GM23338 (cell line): ENCODE data around the gene ALDH1A2. TPM values are rescaled to one million over a fixed set of nuclear protein-coding genes. Genes with fewer than 3 reads are reported as not detected.

Experiments used
- ATAC-seq: fragments of 200-7000 bp; cut with Tn5 transposase; 3 replicates; pipeline ENCODE4 v1.9.1; 2020
- DNase-seq: peaks from one replicate; pipeline ENCODE4 v3.0.0-alpha.2; 2015; ENCODE audit warnings: low spot score
- H2AFZ ChIP-seq: fragments of 200-600 bp; sonication (generic); 2 replicates; pipeline ENCODE4 v1.8.0; 2016; ENCODE audit warnings: antibody characterized with exemption, mild to moderate bottlenecking, moderate library complexity
- H3F3A ChIP-seq: fragments of 200-600 bp; sonication (generic); replicated peaks from 2 replicates; pipeline ENCODE4 v1.8.0; 2017; ENCODE audit warnings: antibody characterized with exemption, mixed run types, low read depth
- H3K27ac ChIP-seq: fragments of 200-600 bp; sonication (generic); 2 replicates; pipeline ENCODE4 v1.6.1; 2016; ENCODE audit warnings: low read depth
- H3K27me3 ChIP-seq: fragments of 200-600 bp; sonication (generic); 2 replicates; pipeline ENCODE4 v1.8.0; 2016; ENCODE audit warnings: mild to moderate bottlenecking, mixed run types, moderate library complexity; ENCODE audit not compliant: insufficient read depth
- H3K36me3 ChIP-seq: fragments of 200-600 bp; sonication (generic); 2 replicates; pipeline ENCODE4 v1.8.0; 2016; ENCODE audit warnings: mild to moderate bottlenecking; ENCODE audit not compliant: insufficient read depth
- H3K4me1 ChIP-seq: fragments of 200-600 bp; sonication (generic); 2 replicates; pipeline ENCODE4 v1.8.0; 2016; ENCODE audit warnings: mild to moderate bottlenecking, moderate library complexity; ENCODE audit not compliant: insufficient read depth
- H3K4me2 ChIP-seq: fragments of 200-600 bp; sonication (generic); 2 replicates; pipeline ENCODE4 v1.7.1; 2017; ENCODE audit warnings: mixed run types
- H3K4me3 ChIP-seq: fragments of 200-600 bp; sonication (generic); 2 replicates; pipeline ENCODE4 v1.6.1; 2016; ENCODE audit warnings: mixed run types
- H3K79me2 ChIP-seq: fragments of 200-600 bp; sonication (generic); replicated peaks from 2 replicates; pipeline ENCODE4 v1.8.0; 2017; ENCODE audit warnings: mild to moderate bottlenecking; ENCODE audit not compliant: insufficient read depth
- H3K9me2 ChIP-seq: fragments of 200-600 bp; sonication (generic); 2 replicates; pipeline ENCODE4 v1.8.0; 2017; ENCODE audit not compliant: insufficient read depth
- H4K20me1 ChIP-seq: fragments of 200-600 bp; sonication (generic); replicated peaks from 2 replicates; pipeline ENCODE4 v1.8.0; 2017; ENCODE audit warnings: mild to moderate bottlenecking; ENCODE audit not compliant: insufficient read depth
- H3K27ac Mint-ChIP-seq: 2 replicates; pipeline ENCODE4 v1.8.0; 2020; ENCODE audit warnings: inconsistent platforms, mild to moderate bottlenecking, moderate library complexity, mixed read lengths
- H3K27me3 Mint-ChIP-seq: 3 replicates; pipeline ENCODE4 v1.8.0; 2022; ENCODE audit warnings: low read depth, mild to moderate bottlenecking, moderate library complexity, mixed read lengths, inconsistent platforms; ENCODE audit not compliant: insufficient read depth, poor library complexity
- H3K36me3 Mint-ChIP-seq: 3 replicates; pipeline ENCODE4 v1.8.0; 2021; ENCODE audit warnings: low read depth, mild to moderate bottlenecking, inconsistent platforms, moderate library complexity, mixed read lengths
- H3K4me1 Mint-ChIP-seq: 3 replicates; pipeline ENCODE4 v1.8.0; 2020; ENCODE audit warnings: mild to moderate bottlenecking, inconsistent platforms, mixed read lengths
- H3K4me3 Mint-ChIP-seq: 3 replicates; pipeline ENCODE4 v1.8.0; 2021; ENCODE audit warnings: moderate library complexity, mild to moderate bottlenecking, inconsistent platforms, mixed read lengths
- H3K9me3 Mint-ChIP-seq: 3 replicates; pipeline ENCODE4 v1.8.0; 2020; ENCODE audit warnings: moderate library complexity, mild to moderate bottlenecking, inconsistent platforms, mixed read lengths
- EZH2phosphoT487 ChIP-seq: fragments of 200-600 bp; sonication (generic); IDR thresholded peaks from one replicate; pipeline ENCODE4 v1.8.1; 2018; ENCODE audit warnings: antibody characterized with exemption; ENCODE audit not compliant: unreplicated experiment
- JUNB ChIP-seq: IDR thresholded peaks from one replicate; pipeline ENCODE4 v1.6.1; 2016; ENCODE audit warnings: antibody characterized with exemption; ENCODE audit not compliant: unreplicated experiment
- POLR2AphosphoS5 ChIP-seq: IDR thresholded peaks from 2 replicates; pipeline ENCODE4 v1.6.1; 2016; ENCODE audit warnings: antibody characterized with exemption, low read depth
- ZNF114 ChIP-seq: fragments of 250-450 bp; sonication (Bioruptor Pico); IDR thresholded peaks from 2 replicates; pipeline ENCODE4 v1.5.0; 2020; ENCODE audit warnings: mild to moderate bottlenecking, moderate library complexity
- ZNF331 ChIP-seq: fragments of 250-450 bp; sonication (Bioruptor Pico); IDR thresholded peaks from 2 replicates; pipeline ENCODE4 v1.5.0; 2020; ENCODE audit warnings: low read depth, mild to moderate bottlenecking, moderate library complexity
- polyA plus RNA-seq: library from polyadenylated mRNA; unstranded; fragments of >200 nt; fragmentation: Nextera tagmentation; extraction: Ambion mirVana; gene quantifications from 2 replicates; pipeline ENCODE4 v1.2.1, GENCODE V29; 2016
- total RNA-seq: library from RNA; depleted of rRNA; stranded (reverse); fragments of >200 nt; shearing (Covaris generic); gene quantifications from 2 replicates; pipeline ENCODE4 v1.2.3, GENCODE V29; 2014
- TF ChIP-seq, protein P1 (sequence below), 2 experiments: fragments of 200-600 bp in 1 of 2; sonication (generic) in 1 of 2; conservative IDR thresholded peaks; 2 replicates each; pipeline versions ENCODE4 v1.5.1 to v1.6.1; 2016 to 2017; ENCODE audit warnings: antibody characterized with exemption in 2 of 2, low read depth in 2 of 2, mild to moderate bottlenecking in 2 of 2, moderate library complexity in 1 of 2
- TF ChIP-seq, protein P2 (sequence below): fragments of 250-450 bp; sonication (Bioruptor Pico); IDR thresholded peaks from 2 replicates; pipeline ENCODE4 v1.5.0; 2020; ENCODE audit warnings: mild to moderate bottlenecking, moderate library complexity
- TF ChIP-seq, protein P3 (sequence below): IDR thresholded peaks from one replicate; pipeline ENCODE4 v1.6.1; 2018; ENCODE audit warnings: antibody characterized with exemption; ENCODE audit not compliant: unreplicated experiment

Gene ALDH1A2
- total and polyA plus RNA-seq, 2 experiments from 2014 or later, result 0.80 TPM; not detected in 1

DNA sequence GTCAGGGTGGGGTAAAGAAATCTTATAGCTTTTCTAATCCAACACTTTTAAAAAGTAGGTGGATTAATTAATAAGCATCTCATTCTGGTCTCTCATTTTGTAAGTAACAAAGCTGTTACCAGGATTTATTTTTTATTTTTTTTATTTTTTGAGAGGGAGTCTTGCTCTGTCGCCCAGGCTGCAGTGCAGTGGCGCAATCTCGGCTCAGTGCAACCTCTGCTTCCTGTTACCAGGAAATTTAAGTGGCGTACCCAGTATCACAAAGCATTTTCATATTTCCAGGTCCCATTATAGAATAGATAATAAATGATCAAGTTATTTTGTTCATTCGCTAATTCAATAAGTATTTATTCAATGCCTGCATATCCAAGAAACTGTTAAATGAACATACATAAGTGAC, 13.2 kb downstream of the ALDH1A2 start:
- Mint-ChIP-seq H3K4me1 (peaks cover 24% of the 10 kb centered on the region), H3K9me3 (no peaks in the 10 kb centered on the region), H3K4me3 (no peak overlapping the region), H3K36me3 (no peaks in the 10 kb centered on the region), H3K27me3 (peaks cover 2% of the 10 kb centered on the region), H3K27ac (no peak overlapping the region)
- no peaks in the 10 kb centered on the region for H3K79me2 ChIP-seq
- peaks cover 21% of the 10 kb centered on the region for H3K4me1 ChIP-seq
- H3K4me2 ChIP-seq, result no peak overlapping the region
- peaks cover 61% of the 10 kb centered on the region for H3K27me3 ChIP-seq
- no peaks in the 10 kb centered on the region for H4K20me1 ChIP-seq
- no peaks in the 10 kb centered on the region for H3K36me3 ChIP-seq
- H3K27ac ChIP-seq, result no peak overlapping the region
- no peak for DNase-seq
- H3K9me2 ChIP-seq, result no peaks in the 10 kb centered on the region
- ATAC-seq, result no peak
- H3K4me3 ChIP-seq, result no peak overlapping the region
- no peaks in the 10 kb centered on the region for H3F3A ChIP-seq
- H2AFZ ChIP-seq, result no peak overlapping the region
- TF ChIP-seq POLR2AphosphoS5, result no peak
- no peak for TF ChIP-seq JUNB
- no peak for TF ChIP-seq EZH2phosphoT487
- no peak for TF ChIP-seq ZNF114 (CRISPR knock-in tag)
- no peak for TF ChIP-seq ZNF331 (CRISPR knock-in tag)
- TF ChIP-seq, protein P1, sequence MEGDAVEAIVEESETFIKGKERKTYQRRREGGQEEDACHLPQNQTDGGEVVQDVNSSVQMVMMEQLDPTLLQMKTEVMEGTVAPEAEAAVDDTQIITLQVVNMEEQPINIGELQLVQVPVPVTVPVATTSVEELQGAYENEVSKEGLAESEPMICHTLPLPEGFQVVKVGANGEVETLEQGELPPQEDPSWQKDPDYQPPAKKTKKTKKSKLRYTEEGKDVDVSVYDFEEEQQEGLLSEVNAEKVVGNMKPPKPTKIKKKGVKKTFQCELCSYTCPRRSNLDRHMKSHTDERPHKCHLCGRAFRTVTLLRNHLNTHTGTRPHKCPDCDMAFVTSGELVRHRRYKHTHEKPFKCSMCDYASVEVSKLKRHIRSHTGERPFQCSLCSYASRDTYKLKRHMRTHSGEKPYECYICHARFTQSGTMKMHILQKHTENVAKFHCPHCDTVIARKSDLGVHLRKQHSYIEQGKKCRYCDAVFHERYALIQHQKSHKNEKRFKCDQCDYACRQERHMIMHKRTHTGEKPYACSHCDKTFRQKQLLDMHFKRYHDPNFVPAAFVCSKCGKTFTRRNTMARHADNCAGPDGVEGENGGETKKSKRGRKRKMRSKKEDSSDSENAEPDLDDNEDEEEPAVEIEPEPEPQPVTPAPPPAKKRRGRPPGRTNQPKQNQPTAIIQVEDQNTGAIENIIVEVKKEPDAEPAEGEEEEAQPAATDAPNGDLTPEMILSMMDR (conservative IDR thresholded peaks at IDR 0.05; ENCODE audit: low read depth in 2 of 2), result no peak

DNA sequence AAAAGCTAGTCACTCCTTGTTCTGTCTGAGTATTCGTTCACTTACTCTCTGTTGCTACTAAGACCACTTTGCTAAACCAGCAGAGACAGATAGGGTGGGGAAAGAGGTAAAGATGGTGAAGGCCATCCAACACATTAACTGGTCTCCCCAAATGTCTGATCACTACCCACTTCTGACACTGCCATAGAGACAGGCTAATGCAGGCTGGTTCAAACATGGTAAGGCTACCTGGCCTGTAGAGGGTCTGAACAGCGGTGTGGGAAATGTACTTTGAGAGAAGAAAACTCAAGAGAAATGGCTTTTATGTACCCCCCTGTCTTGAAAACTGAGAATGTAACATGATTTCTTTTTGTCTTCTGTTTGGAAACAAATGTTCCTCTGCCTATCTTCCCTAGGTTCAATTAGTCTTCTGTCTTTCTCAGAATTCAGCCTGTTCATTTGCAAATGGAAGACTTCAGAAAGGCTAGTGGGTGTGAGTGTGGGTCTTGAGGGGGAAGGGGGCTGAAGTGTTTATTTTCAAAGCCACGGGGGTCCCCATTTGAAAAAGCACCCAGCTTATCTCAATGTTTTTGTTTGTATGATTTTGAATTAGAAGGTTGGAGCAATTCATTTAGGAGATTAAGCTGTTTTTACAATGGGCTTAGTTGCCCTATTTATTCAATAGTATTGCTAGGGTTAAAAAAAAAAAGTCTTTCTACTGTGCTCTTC, 15.8 kb downstream of the ALDH1A2 start:
- Histone ChIP-seq H3K79me2 (no peaks in the 10 kb centered on the region), H3K36me3 (no peaks in the 10 kb centered on the region), H3K27ac (no peak overlapping the region), H3K4me1 (peaks cover 21% of the 10 kb centered on the region), H2AFZ (no peak overlapping the region), H3K9me2 (no peaks in the 10 kb centered on the region; the same call in 1 of the 2 replicates), H3K4me2 (peak overlapping the region; percentile 69), H3K27me3 (peaks cover 48% of the 10 kb centered on the region), H3F3A (no peaks in the 10 kb centered on the region), H4K20me1 (no peaks in the 10 kb centered on the region), H3K4me3 (peak overlapping the region; percentile 27; the same call in 1 of the 2 replicates)
- no peaks in the 10 kb centered on the region for H3K9me3 Mint-ChIP-seq
- peaks cover 24% of the 10 kb centered on the region for H3K4me1 Mint-ChIP-seq
- no peaks in the 10 kb centered on the region for H3K36me3 Mint-ChIP-seq
- peak; percentile 83 for ATAC-seq
- H3K27ac Mint-ChIP-seq, result no peak overlapping the region
- DNase-seq, result peak; percentile 21
- peak overlapping the region; percentile 23; the same call in 2 of the 3 replicates for H3K4me3 Mint-ChIP-seq
- H3K27me3 Mint-ChIP-seq, result peaks cover 2% of the 10 kb centered on the region
- TF ChIP-seq, protein P2, sequence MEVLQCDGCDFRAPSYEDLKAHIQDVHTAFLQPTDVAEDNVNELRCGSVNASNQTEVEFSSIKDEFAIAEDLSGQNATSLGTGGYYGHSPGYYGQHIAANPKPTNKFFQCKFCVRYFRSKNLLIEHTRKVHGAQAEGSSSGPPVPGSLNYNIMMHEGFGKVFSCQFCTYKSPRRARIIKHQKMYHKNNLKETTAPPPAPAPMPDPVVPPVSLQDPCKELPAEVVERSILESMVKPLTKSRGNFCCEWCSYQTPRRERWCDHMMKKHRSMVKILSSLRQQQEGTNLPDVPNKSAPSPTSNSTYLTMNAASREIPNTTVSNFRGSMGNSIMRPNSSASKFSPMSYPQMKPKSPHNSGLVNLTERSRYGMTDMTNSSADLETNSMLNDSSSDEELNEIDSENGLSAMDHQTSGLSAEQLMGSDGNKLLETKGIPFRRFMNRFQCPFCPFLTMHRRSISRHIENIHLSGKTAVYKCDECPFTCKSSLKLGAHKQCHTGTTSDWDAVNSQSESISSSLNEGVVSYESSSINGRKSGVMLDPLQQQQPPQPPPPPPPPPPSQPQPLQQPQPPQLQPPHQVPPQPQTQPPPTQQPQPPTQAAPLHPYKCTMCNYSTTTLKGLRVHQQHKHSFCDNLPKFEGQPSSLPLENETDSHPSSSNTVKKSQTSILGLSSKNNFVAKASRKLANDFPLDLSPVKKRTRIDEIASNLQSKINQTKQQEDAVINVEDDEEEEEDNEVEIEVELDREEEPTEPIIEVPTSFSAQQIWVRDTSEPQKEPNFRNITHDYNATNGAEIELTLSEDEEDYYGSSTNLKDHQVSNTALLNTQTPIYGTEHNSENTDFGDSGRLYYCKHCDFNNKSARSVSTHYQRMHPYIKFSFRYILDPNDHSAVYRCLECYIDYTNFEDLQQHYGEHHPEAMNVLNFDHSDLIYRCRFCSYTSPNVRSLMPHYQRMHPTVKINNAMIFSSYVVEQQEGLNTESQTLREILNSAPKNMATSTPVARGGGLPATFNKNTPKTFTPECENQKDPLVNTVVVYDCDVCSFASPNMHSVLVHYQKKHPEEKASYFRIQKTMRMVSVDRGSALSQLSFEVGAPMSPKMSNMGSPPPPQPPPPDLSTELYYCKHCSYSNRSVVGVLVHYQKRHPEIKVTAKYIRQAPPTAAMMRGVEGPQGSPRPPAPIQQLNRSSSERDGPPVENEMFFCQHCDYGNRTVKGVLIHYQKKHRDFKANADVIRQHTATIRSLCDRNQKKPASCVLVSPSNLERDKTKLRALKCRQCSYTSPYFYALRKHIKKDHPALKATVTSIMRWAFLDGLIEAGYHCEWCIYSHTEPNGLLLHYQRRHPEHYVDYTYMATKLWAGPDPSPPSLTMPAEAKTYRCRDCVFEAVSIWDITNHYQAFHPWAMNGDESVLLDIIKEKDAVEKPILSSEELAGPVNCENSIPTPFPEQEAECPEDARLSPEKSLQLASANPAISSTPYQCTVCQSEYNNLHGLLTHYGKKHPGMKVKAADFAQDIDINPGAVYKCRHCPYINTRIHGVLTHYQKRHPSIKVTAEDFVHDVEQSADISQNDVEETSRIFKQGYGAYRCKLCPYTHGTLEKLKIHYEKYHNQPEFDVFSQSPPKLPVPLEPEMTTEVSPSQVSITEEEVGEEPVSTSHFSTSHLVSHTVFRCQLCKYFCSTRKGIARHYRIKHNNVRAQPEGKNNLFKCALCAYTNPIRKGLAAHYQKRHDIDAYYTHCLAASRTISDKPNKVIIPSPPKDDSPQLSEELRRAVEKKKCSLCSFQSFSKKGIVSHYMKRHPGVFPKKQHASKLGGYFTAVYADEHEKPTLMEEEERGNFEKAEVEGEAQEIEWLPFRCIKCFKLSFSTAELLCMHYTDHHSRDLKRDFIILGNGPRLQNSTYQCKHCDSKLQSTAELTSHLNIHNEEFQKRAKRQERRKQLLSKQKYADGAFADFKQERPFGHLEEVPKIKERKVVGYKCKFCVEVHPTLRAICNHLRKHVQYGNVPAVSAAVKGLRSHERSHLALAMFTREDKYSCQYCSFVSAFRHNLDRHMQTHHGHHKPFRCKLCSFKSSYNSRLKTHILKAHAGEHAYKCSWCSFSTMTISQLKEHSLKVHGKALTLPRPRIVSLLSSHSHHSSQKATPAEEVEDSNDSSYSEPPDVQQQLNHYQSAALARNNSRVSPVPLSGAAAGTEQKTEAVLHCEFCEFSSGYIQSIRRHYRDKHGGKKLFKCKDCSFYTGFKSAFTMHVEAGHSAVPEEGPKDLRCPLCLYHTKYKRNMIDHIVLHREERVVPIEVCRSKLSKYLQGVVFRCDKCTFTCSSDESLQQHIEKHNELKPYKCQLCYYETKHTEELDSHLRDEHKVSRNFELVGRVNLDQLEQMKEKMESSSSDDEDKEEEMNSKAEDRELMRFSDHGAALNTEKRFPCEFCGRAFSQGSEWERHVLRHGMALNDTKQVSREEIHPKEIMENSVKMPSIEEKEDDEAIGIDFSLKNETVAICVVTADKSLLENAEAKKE, result no peak
- TF ChIP-seq, protein P3, sequence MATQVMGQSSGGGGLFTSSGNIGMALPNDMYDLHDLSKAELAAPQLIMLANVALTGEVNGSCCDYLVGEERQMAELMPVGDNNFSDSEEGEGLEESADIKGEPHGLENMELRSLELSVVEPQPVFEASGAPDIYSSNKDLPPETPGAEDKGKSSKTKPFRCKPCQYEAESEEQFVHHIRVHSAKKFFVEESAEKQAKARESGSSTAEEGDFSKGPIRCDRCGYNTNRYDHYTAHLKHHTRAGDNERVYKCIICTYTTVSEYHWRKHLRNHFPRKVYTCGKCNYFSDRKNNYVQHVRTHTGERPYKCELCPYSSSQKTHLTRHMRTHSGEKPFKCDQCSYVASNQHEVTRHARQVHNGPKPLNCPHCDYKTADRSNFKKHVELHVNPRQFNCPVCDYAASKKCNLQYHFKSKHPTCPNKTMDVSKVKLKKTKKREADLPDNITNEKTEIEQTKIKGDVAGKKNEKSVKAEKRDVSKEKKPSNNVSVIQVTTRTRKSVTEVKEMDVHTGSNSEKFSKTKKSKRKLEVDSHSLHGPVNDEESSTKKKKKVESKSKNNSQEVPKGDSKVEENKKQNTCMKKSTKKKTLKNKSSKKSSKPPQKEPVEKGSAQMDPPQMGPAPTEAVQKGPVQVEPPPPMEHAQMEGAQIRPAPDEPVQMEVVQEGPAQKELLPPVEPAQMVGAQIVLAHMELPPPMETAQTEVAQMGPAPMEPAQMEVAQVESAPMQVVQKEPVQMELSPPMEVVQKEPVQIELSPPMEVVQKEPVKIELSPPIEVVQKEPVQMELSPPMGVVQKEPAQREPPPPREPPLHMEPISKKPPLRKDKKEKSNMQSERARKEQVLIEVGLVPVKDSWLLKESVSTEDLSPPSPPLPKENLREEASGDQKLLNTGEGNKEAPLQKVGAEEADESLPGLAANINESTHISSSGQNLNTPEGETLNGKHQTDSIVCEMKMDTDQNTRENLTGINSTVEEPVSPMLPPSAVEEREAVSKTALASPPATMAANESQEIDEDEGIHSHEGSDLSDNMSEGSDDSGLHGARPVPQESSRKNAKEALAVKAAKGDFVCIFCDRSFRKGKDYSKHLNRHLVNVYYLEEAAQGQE, result no peak
- no peak for TF ChIP-seq JUNB
- TF ChIP-seq ZNF331 (CRISPR knock-in tag), result no peak
- TF ChIP-seq ZNF114 (CRISPR knock-in tag), result no peak
- TF ChIP-seq EZH2phosphoT487, result no peak
